ENCODE results near the gene SORBS2.

The SORBS2 gene

GRCh38 chr4:185822791-185823190, 10.8 kb upstream of the SORBS2 start:
- no peak for TF ChIP-seq CTCF (IDR thresholded peaks at IDR 0.05; ENCODE audit: extremely low read depth, missing control alignments)
- DNase-seq (ENCODE audit: low spot score): no peak

GRCh38 chr4:185821029-185821419, 9.0 kb upstream of the SORBS2 start:
- DNase-seq (ENCODE audit: low spot score): no peak
- TF ChIP-seq CTCF (IDR thresholded peaks at IDR 0.05; ENCODE audit: extremely low read depth, missing control alignments): no peak

GRCh38 chr4:185820146-185821028, 8.4 kb upstream of the SORBS2 start:
- no peak for TF ChIP-seq CTCF (IDR thresholded peaks at IDR 0.05; ENCODE audit: extremely low read depth, missing control alignments)
- no peak for DNase-seq (ENCODE audit: low spot score)

- no peak for DNase-seq (ENCODE audit: low spot score)
- no peak for TF ChIP-seq CTCF (IDR thresholded peaks at IDR 0.05; ENCODE audit: extremely low read depth, missing control alignments)
Measured at GRCh38 chr4:185819144-185819543, 7.2 kb upstream of the SORBS2 start.

- TF ChIP-seq CTCF (IDR thresholded peaks at IDR 0.05; ENCODE audit: extremely low read depth, missing control alignments): no peak
- DNase-seq (ENCODE audit: low spot score): no peak
Measured at GRCh38 chr4:185817403-185817818, 5.4 kb upstream of the SORBS2 start.

GRCh38 chr4:185813133-185813532, 1.1 kb upstream of the SORBS2 start:
- no peak for TF ChIP-seq CTCF (IDR thresholded peaks at IDR 0.05; ENCODE audit: extremely low read depth, missing control alignments)
- no peak for DNase-seq (ENCODE audit: low spot score)

- DNase-seq (ENCODE audit: low spot score): no peak
- TF ChIP-seq CTCF (IDR thresholded peaks at IDR 0.05; ENCODE audit: extremely low read depth, missing control alignments): no peak
Measured at GRCh38 chr4:185810746-185811508, 1.1 kb downstream of the SORBS2 start.
